ENCODE data around the gene NECTIN2. TPM values are rescaled to one million over a fixed set of nuclear protein-coding genes. Genes with fewer than 3 reads are reported as not detected.
A peak's percentile ranks its signal among the peaks of the same experiment; 100 is the strongest.
"Not testable (repeated sequence)": the region's sequence is repeated elsewhere in the genome, so short reads cannot be mapped to it uniquely, and the experiment has no call there.

NECTIN2 gene
- total and polyA plus RNA-seq, 12 donors = 82.7 to 243 (median 129) TPM

DNA sequence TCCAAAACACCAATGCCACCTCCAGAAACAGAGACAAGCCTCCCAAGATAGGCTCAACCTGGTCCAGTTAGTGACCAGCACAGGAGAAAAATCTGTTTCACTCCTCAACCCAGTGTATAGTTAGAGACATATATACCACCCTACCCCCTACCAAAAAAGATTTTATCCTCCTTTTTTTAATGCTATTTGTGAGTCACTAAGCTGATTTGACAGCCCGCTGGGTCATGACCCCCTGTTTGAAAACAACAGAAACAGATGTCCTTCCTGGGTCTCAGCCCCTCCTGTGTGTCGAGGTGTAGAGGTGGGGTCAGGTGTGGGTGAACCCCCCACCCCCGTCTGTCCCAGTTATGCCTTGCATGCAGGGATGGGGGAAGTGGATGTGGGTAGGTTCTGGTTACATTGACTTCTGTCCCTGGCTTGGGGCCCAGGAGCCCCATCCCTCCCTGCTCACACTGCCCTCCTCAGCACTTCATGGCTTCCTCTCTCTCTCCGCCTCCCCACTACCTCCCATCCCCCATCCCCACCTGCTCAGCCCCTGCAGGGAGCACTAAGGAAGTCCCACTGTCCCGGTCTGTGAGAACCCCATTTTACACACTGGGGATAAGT, 30.9 kb downstream of the NECTIN2 start:
- Histone ChIP-seq H3K36me3 (replicated peaks in 1 of 2) (peaks cover 0 to 66% of the 10 kb centered on the region in 2 donors), H3K4me1 (replicated peaks in 1 of 2) (no peaks in the 10 kb centered on the region), H3K27me3 (no peaks in the 10 kb centered on the region), H3K9me3 (replicated peaks in 1 of 3) (no peaks in the 10 kb centered on the region), H3K27ac (no peak overlapping the region), H3K4me3 (no peak overlapping the region)
- DNase-seq = no peak
- WGBS, 4 donors = 60 to 72% (median 64%) methylated on average over 4 to 5 of the region's 5 CpGs
- intact Hi-C loops (cut with DNase I) = no loop called here
- no peak for TF ChIP-seq POLR2A (IDR thresholded peaks at IDR 0.05)
- TF ChIP-seq, protein P1, sequence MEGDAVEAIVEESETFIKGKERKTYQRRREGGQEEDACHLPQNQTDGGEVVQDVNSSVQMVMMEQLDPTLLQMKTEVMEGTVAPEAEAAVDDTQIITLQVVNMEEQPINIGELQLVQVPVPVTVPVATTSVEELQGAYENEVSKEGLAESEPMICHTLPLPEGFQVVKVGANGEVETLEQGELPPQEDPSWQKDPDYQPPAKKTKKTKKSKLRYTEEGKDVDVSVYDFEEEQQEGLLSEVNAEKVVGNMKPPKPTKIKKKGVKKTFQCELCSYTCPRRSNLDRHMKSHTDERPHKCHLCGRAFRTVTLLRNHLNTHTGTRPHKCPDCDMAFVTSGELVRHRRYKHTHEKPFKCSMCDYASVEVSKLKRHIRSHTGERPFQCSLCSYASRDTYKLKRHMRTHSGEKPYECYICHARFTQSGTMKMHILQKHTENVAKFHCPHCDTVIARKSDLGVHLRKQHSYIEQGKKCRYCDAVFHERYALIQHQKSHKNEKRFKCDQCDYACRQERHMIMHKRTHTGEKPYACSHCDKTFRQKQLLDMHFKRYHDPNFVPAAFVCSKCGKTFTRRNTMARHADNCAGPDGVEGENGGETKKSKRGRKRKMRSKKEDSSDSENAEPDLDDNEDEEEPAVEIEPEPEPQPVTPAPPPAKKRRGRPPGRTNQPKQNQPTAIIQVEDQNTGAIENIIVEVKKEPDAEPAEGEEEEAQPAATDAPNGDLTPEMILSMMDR (IDR thresholded peaks at IDR 0.05) = no peak

DNA sequence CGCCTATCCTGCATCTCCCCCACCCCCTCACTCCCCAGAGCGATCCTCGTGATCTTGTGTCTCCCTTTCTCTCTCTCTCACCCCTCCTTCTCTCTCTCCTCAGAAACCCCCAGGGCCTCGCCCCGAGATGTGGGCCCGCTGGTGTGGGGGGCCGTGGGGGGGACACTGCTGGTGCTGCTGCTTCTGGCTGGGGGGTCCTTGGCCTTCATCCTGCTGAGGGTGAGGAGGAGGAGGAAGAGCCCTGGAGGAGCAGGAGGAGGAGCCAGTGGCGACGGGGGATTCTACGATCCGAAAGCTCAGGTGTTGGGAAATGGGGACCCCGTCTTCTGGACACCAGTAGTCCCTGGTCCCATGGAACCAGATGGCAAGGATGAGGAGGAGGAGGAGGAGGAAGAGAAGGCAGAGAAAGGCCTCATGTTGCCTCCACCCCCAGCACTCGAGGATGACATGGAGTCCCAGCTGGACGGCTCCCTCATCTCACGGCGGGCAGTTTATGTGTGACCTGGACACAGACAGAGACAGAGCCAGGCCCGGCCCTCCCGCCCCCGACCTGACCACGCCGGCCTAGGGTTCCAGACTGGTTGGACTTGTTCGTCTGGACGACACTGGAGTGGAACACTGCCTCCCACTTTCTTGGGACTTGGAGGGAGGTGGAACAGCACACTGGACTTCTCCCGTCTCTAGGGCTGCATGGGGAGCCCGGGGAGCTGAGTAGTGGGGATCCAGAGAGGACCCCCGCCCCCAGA, 32.2 kb downstream of the NECTIN2 start:
- H3K36me3 ChIP-seq (replicated peaks in 1 of 2) = peaks cover 0 to 56% of the 10 kb centered on the region in 2 donors
- 79 to 89% (median 84%) methylated on average over 16 to 26 of the region's 26 CpGs for WGBS, 4 donors
- intact Hi-C loops (cut with DNase I) = no loop called here
- TF ChIP-seq, protein P1 (IDR thresholded peaks at IDR 0.05) = no peak
- TF ChIP-seq POLR2A (IDR thresholded peaks at IDR 0.05) = no peak
- no peak for DNase-seq
- no peak overlapping the region for H3K4me3 ChIP-seq
- H3K27me3 ChIP-seq = no peaks in the 10 kb centered on the region
- no peaks in the 10 kb centered on the region for H3K4me1 ChIP-seq (replicated peaks in 1 of 2)
- H3K9me3 ChIP-seq (replicated peaks in 1 of 3) = no peaks in the 10 kb centered on the region
- H3K27ac ChIP-seq = no peak overlapping the region

DNA sequence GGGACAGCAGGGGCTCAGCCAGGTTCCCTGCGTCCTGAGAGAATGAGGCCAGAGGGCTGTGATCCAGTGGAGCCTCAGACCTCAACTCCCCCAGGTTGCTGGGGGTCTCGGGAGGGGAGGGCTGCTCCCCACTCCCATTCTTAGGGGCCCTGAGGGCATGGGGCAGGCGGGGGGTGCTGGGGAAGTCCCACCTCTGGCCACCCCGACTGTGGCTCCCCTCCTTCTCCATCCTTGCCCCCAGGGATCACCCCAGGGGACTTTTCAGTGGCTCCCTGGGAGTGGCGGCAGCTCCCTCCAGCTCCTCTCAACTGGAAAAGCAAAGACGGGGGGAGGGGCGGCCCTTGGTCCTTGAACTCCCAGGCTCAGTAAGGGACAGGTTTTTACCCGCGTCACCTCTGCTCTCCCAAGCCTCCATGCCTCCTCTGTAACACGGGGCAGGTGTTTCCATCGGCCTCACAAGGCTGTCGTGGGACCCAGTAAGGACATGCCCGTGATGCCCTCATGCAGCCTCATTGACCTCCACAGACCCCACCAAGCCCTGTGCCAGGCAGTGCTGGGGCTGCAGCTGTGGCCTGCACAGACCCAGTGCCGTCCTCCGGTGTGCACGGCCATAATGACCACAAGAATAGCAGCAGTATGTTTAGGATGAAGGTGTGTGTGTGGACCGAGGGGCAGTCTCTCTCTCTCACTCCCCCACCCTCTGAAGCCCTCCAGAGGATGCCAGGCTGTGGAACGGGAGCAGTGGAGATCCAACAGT, 33.4 kb downstream of the NECTIN2 start:
- WGBS, 4 donors = 40 to 75% (median 71%) methylated on average over 2 to 18 of the region's 18 CpGs
- no peaks in the 10 kb centered on the region for H3K4me1 ChIP-seq (replicated peaks in 1 of 2)
- intact Hi-C loops (cut with DNase I) = no loop called here
- no peak for DNase-seq
- H3K9me3 ChIP-seq (replicated peaks in 1 of 3) = no peaks in the 10 kb centered on the region
- no peak overlapping the region for H3K4me3 ChIP-seq
- H3K27ac ChIP-seq = peak overlapping the region in 1 of 5 donors; percentile 52
- H3K27me3 ChIP-seq = no peaks in the 10 kb centered on the region
- peaks cover 0 to 44% of the 10 kb centered on the region in 2 donors for H3K36me3 ChIP-seq (replicated peaks in 1 of 2)
- TF ChIP-seq, protein P1 (IDR thresholded peaks at IDR 0.05) = no peak
- no peak for TF ChIP-seq POLR2A (IDR thresholded peaks at IDR 0.05)

DNA sequence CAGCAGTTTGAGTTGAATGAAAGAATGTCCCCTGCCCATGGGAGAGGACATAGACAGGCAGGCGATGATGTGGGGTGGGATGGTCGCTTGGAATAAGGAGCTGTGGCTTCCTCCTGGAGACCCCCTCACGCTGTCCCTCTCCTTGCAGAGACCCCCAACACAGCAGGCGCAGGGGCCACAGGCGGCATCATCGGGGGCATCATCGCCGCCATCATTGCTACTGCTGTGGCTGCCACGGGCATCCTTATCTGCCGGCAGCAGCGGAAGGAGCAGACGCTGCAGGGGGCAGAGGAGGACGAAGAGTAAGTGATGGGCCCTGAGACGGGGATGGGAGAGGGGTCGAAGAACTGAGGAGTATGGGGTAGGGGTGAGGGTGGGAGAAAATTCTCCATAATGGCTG, 36.0 kb downstream of the NECTIN2 start:
- Histone ChIP-seq H3K4me1 (replicated peaks in 1 of 2) (no peaks in the 10 kb centered on the region), H3K4me3 (no peak overlapping the region), H3K9me3 (replicated peaks in 1 of 3) (no peaks in the 10 kb centered on the region), H3K27ac (no peak overlapping the region), H3K36me3 (replicated peaks in 1 of 2) (peaks cover 0 to 32% of the 10 kb centered on the region in 2 donors), H3K27me3 (no peaks in the 10 kb centered on the region)
- no peak for TF ChIP-seq POLR2A (IDR thresholded peaks at IDR 0.05)
- TF ChIP-seq, protein P1 (IDR thresholded peaks at IDR 0.05) = no peak
- DNase-seq = no peak
- 88 to 95% (median 93%) methylated on average over 15 of the region's 15 CpGs for WGBS, 4 donors
- intact Hi-C loops (cut with DNase I) = no loop called here

DNA sequence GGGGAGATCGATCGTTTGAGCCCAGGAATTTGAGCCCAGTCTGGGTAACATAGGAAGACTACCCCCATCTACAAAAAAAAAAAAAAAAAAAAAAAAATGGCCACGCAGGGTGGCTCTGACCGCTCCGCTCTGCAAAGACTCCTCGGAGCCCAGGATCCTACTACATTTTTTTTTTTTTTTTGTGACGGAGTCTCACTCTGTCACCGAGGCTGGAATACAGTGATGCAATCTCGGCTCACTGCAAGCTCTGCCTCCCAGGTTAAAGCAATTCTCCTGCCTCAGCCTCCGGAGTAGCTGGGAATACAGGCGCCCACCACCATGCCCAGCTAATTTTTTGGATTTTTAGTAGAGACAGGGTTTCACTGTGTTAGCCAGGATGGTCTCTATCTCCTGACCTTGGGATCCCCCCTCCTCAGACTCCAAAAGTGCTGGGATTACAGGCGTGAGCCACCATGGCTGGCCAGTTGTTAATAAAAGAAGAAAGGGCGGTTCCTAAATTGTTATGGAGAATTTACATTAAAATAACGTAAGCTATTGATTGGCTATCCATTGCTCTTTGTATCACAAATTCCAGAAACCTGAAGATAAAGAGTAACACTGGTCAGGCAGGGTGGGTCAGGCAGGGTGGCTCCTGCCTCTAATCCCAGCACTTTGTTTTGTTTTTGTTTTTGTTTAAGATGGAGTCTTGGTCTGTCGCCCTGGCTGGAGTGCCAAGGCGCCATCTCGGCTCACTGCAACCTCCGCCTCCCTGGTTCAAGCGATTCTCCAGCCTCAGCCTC, 36.7 kb downstream of the NECTIN2 start:
- peaks cover 0 to 29% of the 10 kb centered on the region in 2 donors for H3K36me3 ChIP-seq (replicated peaks in 1 of 2)
- H3K4me3 ChIP-seq; DNase-seq; H3K27me3 ChIP-seq; H3K4me1 ChIP-seq (replicated peaks in 1 of 2); H3K27ac ChIP-seq; intact Hi-C loops (cut with DNase I); H3K9me3 ChIP-seq (replicated peaks in 1 of 3): not testable (repeated sequence)
- WGBS, 4 donors = 89 to 93% (median 92%) methylated on average over 19 of the region's 19 CpGs
